ENCODE results near the gene MXD4.
"Not testable (repeated sequence)": the region's sequence is repeated elsewhere in the genome, so short reads cannot be mapped to it uniquely, and the experiment has no call there.

Gene MXD4

GRCh38 chr4:2283199-2283711, 21.3 kb upstream of the MXD4 start:
- H3K27me3 ChIP-seq (ENCODE audit: low read depth, low read length), result no peaks in the 10 kb centered on the region
- H3K27ac ChIP-seq (ENCODE audit: low read length), result no peak overlapping the region
- H3K4me1 ChIP-seq (ENCODE audit: control insufficient read depth in 1 of 2, insufficient read depth in 2 of 2, low read length in 2 of 2), result no peaks in the 10 kb centered on the region
- no peak overlapping the region for H3K4me3 ChIP-seq (ENCODE audit: low read depth in 1 of 2, low read length in 2 of 2)
- no peaks in the 10 kb centered on the region for H3K36me3 ChIP-seq (ENCODE audit: control insufficient read depth in 1 of 2, insufficient read depth in 2 of 2, low read length in 2 of 2)
- H3K9me3 ChIP-seq (ENCODE audit: control insufficient read depth in 1 of 2, low read length in 2 of 2), result no peaks in the 10 kb centered on the region

GRCh38 chr4:2281575-2282343, 19.9 kb upstream of the MXD4 start:
- Histone ChIP-seq H3K36me3 (ENCODE audit: control insufficient read depth in 1 of 2, insufficient read depth in 2 of 2, low read length in 2 of 2) (no peaks in the 10 kb centered on the region), H3K27ac (ENCODE audit: low read length) (no peak overlapping the region), H3K4me1 (ENCODE audit: control insufficient read depth in 1 of 2, insufficient read depth in 2 of 2, low read length in 2 of 2) (no peaks in the 10 kb centered on the region), H3K9me3 (ENCODE audit: control insufficient read depth in 1 of 2, low read length in 2 of 2) (no peaks in the 10 kb centered on the region), H3K4me3 (ENCODE audit: low read depth in 1 of 2, low read length in 2 of 2) (no peak overlapping the region), H3K27me3 (ENCODE audit: low read depth, low read length) (no peaks in the 10 kb centered on the region)

- H3K27ac ChIP-seq (ENCODE audit: low read length), result no peak overlapping the region
- H3K27me3 ChIP-seq (ENCODE audit: low read depth, low read length), result no peaks in the 10 kb centered on the region
- no peaks in the 10 kb centered on the region for H3K36me3 ChIP-seq (ENCODE audit: control insufficient read depth in 1 of 2, insufficient read depth in 2 of 2, low read length in 2 of 2)
- H3K9me3 ChIP-seq (ENCODE audit: control insufficient read depth in 1 of 2, low read length in 2 of 2), result no peaks in the 10 kb centered on the region
- H3K4me3 ChIP-seq (ENCODE audit: low read depth in 1 of 2, low read length in 2 of 2), result no peak overlapping the region
- H3K4me1 ChIP-seq (ENCODE audit: control insufficient read depth in 1 of 2, insufficient read depth in 2 of 2, low read length in 2 of 2), result no peaks in the 10 kb centered on the region
These were observed 18.8 kb upstream of the MXD4 start for GRCh38 chr4:2280531-2281300.

- no peak overlapping the region for H3K27ac ChIP-seq (ENCODE audit: low read length)
- H3K4me1 ChIP-seq (ENCODE audit: control insufficient read depth in 1 of 2, insufficient read depth in 2 of 2, low read length in 2 of 2), result no peaks in the 10 kb centered on the region
- H3K9me3 ChIP-seq (ENCODE audit: control insufficient read depth in 1 of 2, low read length in 2 of 2), result no peaks in the 10 kb centered on the region
- H3K36me3 ChIP-seq (ENCODE audit: control insufficient read depth in 1 of 2, insufficient read depth in 2 of 2, low read length in 2 of 2), result no peaks in the 10 kb centered on the region
- H3K4me3 ChIP-seq (ENCODE audit: low read depth in 1 of 2, low read length in 2 of 2), result no peak overlapping the region
- no peaks in the 10 kb centered on the region for H3K27me3 ChIP-seq (ENCODE audit: low read depth, low read length)
These were observed 16.0 kb upstream of the MXD4 start for GRCh38 chr4:2277956-2278355.

- H3K4me1 ChIP-seq (ENCODE audit: control insufficient read depth in 1 of 2, insufficient read depth in 2 of 2, low read length in 2 of 2), result no peaks in the 10 kb centered on the region
- no peak overlapping the region for H3K4me3 ChIP-seq (ENCODE audit: low read depth in 1 of 2, low read length in 2 of 2)
- H3K36me3 ChIP-seq (ENCODE audit: control insufficient read depth in 1 of 2, insufficient read depth in 2 of 2, low read length in 2 of 2), result no peaks in the 10 kb centered on the region
- no peaks in the 10 kb centered on the region for H3K9me3 ChIP-seq (ENCODE audit: control insufficient read depth in 1 of 2, low read length in 2 of 2)
- no peak overlapping the region for H3K27ac ChIP-seq (ENCODE audit: low read length)
- H3K27me3 ChIP-seq (ENCODE audit: low read depth, low read length), result no peaks in the 10 kb centered on the region
These were observed 14.8 kb upstream of the MXD4 start for GRCh38 chr4:2276581-2277325.

GRCh38 chr4:2275546-2276251, 13.8 kb upstream of the MXD4 start:
- Histone ChIP-seq H3K4me1 (ENCODE audit: control insufficient read depth in 1 of 2, insufficient read depth in 2 of 2, low read length in 2 of 2) (no peaks in the 10 kb centered on the region), H3K4me3 (ENCODE audit: low read depth in 1 of 2, low read length in 2 of 2) (no peak overlapping the region), H3K36me3 (ENCODE audit: control insufficient read depth in 1 of 2, insufficient read depth in 2 of 2, low read length in 2 of 2) (peaks cover 0 to 2% of the 10 kb centered on the region in 2 donors), H3K9me3 (ENCODE audit: control insufficient read depth in 1 of 2, low read length in 2 of 2) (no peaks in the 10 kb centered on the region), H3K27me3 (ENCODE audit: low read depth, low read length) (no peaks in the 10 kb centered on the region), H3K27ac (ENCODE audit: low read length) (no peak overlapping the region)

- H3K9me3 ChIP-seq (ENCODE audit: control insufficient read depth in 1 of 2, low read length in 2 of 2); H3K4me3 ChIP-seq (ENCODE audit: low read depth in 1 of 2, low read length in 2 of 2); H3K27ac ChIP-seq (ENCODE audit: low read length); H3K4me1 ChIP-seq (ENCODE audit: control insufficient read depth in 1 of 2, insufficient read depth in 2 of 2, low read length in 2 of 2); H3K36me3 ChIP-seq (ENCODE audit: control insufficient read depth in 1 of 2, insufficient read depth in 2 of 2, low read length in 2 of 2); H3K27me3 ChIP-seq (ENCODE audit: low read depth, low read length): not testable (repeated sequence)
These were observed 13.1 kb upstream of the MXD4 start for GRCh38 chr4:2275044-2275397.

- no peak overlapping the region for H3K27ac ChIP-seq (ENCODE audit: low read length)
- H3K9me3 ChIP-seq (ENCODE audit: control insufficient read depth in 1 of 2, low read length in 2 of 2), result no peaks in the 10 kb centered on the region
- H3K36me3 ChIP-seq (ENCODE audit: control insufficient read depth in 1 of 2, insufficient read depth in 2 of 2, low read length in 2 of 2), result peaks cover 0 to 5% of the 10 kb centered on the region in 2 donors
- H3K27me3 ChIP-seq (ENCODE audit: low read depth, low read length), result no peaks in the 10 kb centered on the region
- no peaks in the 10 kb centered on the region for H3K4me1 ChIP-seq (ENCODE audit: control insufficient read depth in 1 of 2, insufficient read depth in 2 of 2, low read length in 2 of 2)
- no peak overlapping the region for H3K4me3 ChIP-seq (ENCODE audit: low read depth in 1 of 2, low read length in 2 of 2)
These were observed 12.6 kb upstream of the MXD4 start for GRCh38 chr4:2274320-2275043.

- no peaks in the 10 kb centered on the region for H3K27me3 ChIP-seq (ENCODE audit: low read depth, low read length)
- H3K4me1 ChIP-seq (ENCODE audit: control insufficient read depth in 1 of 2, insufficient read depth in 2 of 2, low read length in 2 of 2), result no peaks in the 10 kb centered on the region
- H3K36me3 ChIP-seq (ENCODE audit: control insufficient read depth in 1 of 2, insufficient read depth in 2 of 2, low read length in 2 of 2), result peaks cover 0 to 5% of the 10 kb centered on the region in 2 donors
- H3K9me3 ChIP-seq (ENCODE audit: control insufficient read depth in 1 of 2, low read length in 2 of 2), result no peaks in the 10 kb centered on the region
- no peak overlapping the region for H3K27ac ChIP-seq (ENCODE audit: low read length)
- no peak overlapping the region for H3K4me3 ChIP-seq (ENCODE audit: low read depth in 1 of 2, low read length in 2 of 2)
These were observed 11.9 kb upstream of the MXD4 start for GRCh38 chr4:2273657-2274319.

- Histone ChIP-seq H3K36me3 (ENCODE audit: control insufficient read depth in 1 of 2, insufficient read depth in 2 of 2, low read length in 2 of 2) (peaks cover 0 to 5% of the 10 kb centered on the region in 2 donors), H3K27ac (ENCODE audit: low read length) (no peak overlapping the region), H3K4me1 (ENCODE audit: control insufficient read depth in 1 of 2, insufficient read depth in 2 of 2, low read length in 2 of 2) (no peaks in the 10 kb centered on the region), H3K4me3 (ENCODE audit: low read depth in 1 of 2, low read length in 2 of 2) (no peak overlapping the region), H3K9me3 (ENCODE audit: control insufficient read depth in 1 of 2, low read length in 2 of 2) (no peaks in the 10 kb centered on the region), H3K27me3 (ENCODE audit: low read depth, low read length) (no peaks in the 10 kb centered on the region)
These were observed 11.3 kb upstream of the MXD4 start for GRCh38 chr4:2273221-2273620.

Data from muscle layer of duodenum (tissue), 2 donors.